HG03442 (cell line): ENCODE results near the gene SDK1.

Experiments
- ATAC-seq: cut with Tn5 transposase; IDR thresholded peaks from one replicate; pipeline ENCODE4 v1.9.1; 2021; ENCODE audit warnings: mild to moderate bottlenecking, moderate library complexity; ENCODE audit not compliant: unreplicated experiment

The SDK1 gene

GRCh38 chr7:3639253-3639652 lies 338.2 kb downstream of the SDK1 start:
- no peak for ATAC-seq

GRCh38 chr7:3641582-3641981 lies 340.5 kb downstream of the SDK1 start:
- ATAC-seq, result no peak

- ATAC-seq, result no peak
These were observed 342.0 kb downstream of the SDK1 start for GRCh38 chr7:3643091-3643490.

- ATAC-seq, result no peak
These were observed 347.2 kb downstream of the SDK1 start for GRCh38 chr7:3648276-3648675.

- ATAC-seq, result no peak
These were observed 348.2 kb downstream of the SDK1 start for GRCh38 chr7:3649250-3649649.

GRCh38 chr7:3649678-3650440 lies 348.8 kb downstream of the SDK1 start:
- no peak for ATAC-seq

GRCh38 chr7:3650844-3651243 lies 349.8 kb downstream of the SDK1 start:
- no peak for ATAC-seq

GRCh38 chr7:3655635-3656034 lies 354.6 kb downstream of the SDK1 start:
- ATAC-seq, result no peak

- no peak for ATAC-seq
These were observed 356.2 kb downstream of the SDK1 start for GRCh38 chr7:3657206-3657605.

- no peak for ATAC-seq
These were observed 367.7 kb downstream of the SDK1 start for GRCh38 chr7:3668743-3669142.

- ATAC-seq, result no peak
These were observed 369.8 kb downstream of the SDK1 start for GRCh38 chr7:3670898-3671297.

- ATAC-seq, result no peak
These were observed 372.5 kb downstream of the SDK1 start for GRCh38 chr7:3673524-3673923.

- no peak for ATAC-seq
These were observed 377.3 kb downstream of the SDK1 start for GRCh38 chr7:3678314-3678810.

GRCh38 chr7:3682028-3682710 lies 381.1 kb downstream of the SDK1 start:
- no peak for ATAC-seq

GRCh38 chr7:3683546-3684539 lies 382.8 kb downstream of the SDK1 start:
- ATAC-seq, result no peak

- ATAC-seq, result no peak
These were observed 387.0 kb downstream of the SDK1 start for GRCh38 chr7:3688071-3688470.

GRCh38 chr7:3688842-3689241 lies 387.8 kb downstream of the SDK1 start:
- ATAC-seq, result no peak

- no peak for ATAC-seq
These were observed 390.6 kb downstream of the SDK1 start for GRCh38 chr7:3691478-3692158.

GRCh38 chr7:3695602-3696001 lies 394.6 kb downstream of the SDK1 start:
- no peak for ATAC-seq

GRCh38 chr7:3696113-3696512 lies 395.1 kb downstream of the SDK1 start:
- no peak for ATAC-seq

- no peak for ATAC-seq
These were observed 396.4 kb downstream of the SDK1 start for GRCh38 chr7:3697472-3697871.
